ENCODE results near the gene LRRC3. TPM values are rescaled to one million over a fixed set of nuclear protein-coding genes. Genes with fewer than 3 reads are reported as not detected.

LRRC3 gene
- total RNA-seq, 4 donors from 2014 or later, result 0.78 to 0.92 (median 0.85) TPM

- H3K4me1 ChIP-seq, result no peaks in the 10 kb centered on the region
- WGBS, 2 donors, result 79% methylated on average over 15 of the region's 15 CpGs
- DNase-seq, result no peak
- no peaks in the 10 kb centered on the region for H3K27me3 ChIP-seq
- no peaks in the 10 kb centered on the region for H3K9me3 ChIP-seq
- intact Hi-C loops (cut with DNase I), result no loop called here
- H3K27ac ChIP-seq, result no peak overlapping the region
- no peak for TF ChIP-seq CTCF (IDR thresholded peaks at IDR 0.05)
- no peak for TF ChIP-seq POLR2A (IDR thresholded peaks at IDR 0.05)
- H3K4me3 ChIP-seq (replicated peaks in 1 of 3), result no peak overlapping the region
- H3K36me3 ChIP-seq, result no peaks in the 10 kb centered on the region
Measured at GRCh38 chr21:44408226-44408625, 47.1 kb upstream of the LRRC3 start.

GRCh38 chr21:44413566-44414290 lies 41.6 kb upstream of the LRRC3 start:
- DNase-seq, result no peak
- Histone ChIP-seq H3K36me3 (no peaks in the 10 kb centered on the region), H3K4me3 (replicated peaks in 1 of 3) (no peak overlapping the region), H3K27me3 (no peaks in the 10 kb centered on the region), H3K27ac (no peak overlapping the region), H3K4me1 (no peaks in the 10 kb centered on the region), H3K9me3 (no peaks in the 10 kb centered on the region)
- WGBS, 2 donors, result 92 to 93% methylated on average over 20 to 22 of the region's 27 CpGs
- TF ChIP-seq CTCF (IDR thresholded peaks at IDR 0.05) (no peak), POLR2A (IDR thresholded peaks at IDR 0.05) (no peak)
- intact Hi-C loops (cut with DNase I), result no loop called here

- TF ChIP-seq POLR2A (IDR thresholded peaks at IDR 0.05) (no peak), CTCF (IDR thresholded peaks at IDR 0.05) (no peak)
- no peaks in the 10 kb centered on the region for H3K9me3 ChIP-seq
- DNase-seq, result no peak
- H3K4me1 ChIP-seq, result no peaks in the 10 kb centered on the region
- H3K4me3 ChIP-seq (replicated peaks in 1 of 3), result no peak overlapping the region
- WGBS, 2 donors, result 85 to 88% methylated on average over 26 to 27 of the region's 30 CpGs
- H3K27ac ChIP-seq, result no peak overlapping the region
- no peaks in the 10 kb centered on the region for H3K27me3 ChIP-seq
- H3K36me3 ChIP-seq, result no peaks in the 10 kb centered on the region
- intact Hi-C loops (cut with DNase I), result no loop called here
Measured at GRCh38 chr21:44414291-44415072, 40.8 kb upstream of the LRRC3 start.

GRCh38 chr21:44415073-44416025 lies 40.0 kb upstream of the LRRC3 start:
- H3K9me3 ChIP-seq, result no peaks in the 10 kb centered on the region
- H3K36me3 ChIP-seq, result no peaks in the 10 kb centered on the region
- no peak for DNase-seq
- H3K4me3 ChIP-seq (replicated peaks in 1 of 3), result no peak overlapping the region
- H3K27me3 ChIP-seq, result no peaks in the 10 kb centered on the region
- H3K4me1 ChIP-seq, result no peaks in the 10 kb centered on the region
- TF ChIP-seq CTCF (IDR thresholded peaks at IDR 0.05) (no peak), POLR2A (IDR thresholded peaks at IDR 0.05) (no peak)
- 65 to 68% methylated on average over 24 of the region's 24 CpGs for WGBS, 2 donors
- H3K27ac ChIP-seq, result no peak overlapping the region
- intact Hi-C loops (cut with DNase I), result no loop called here
